ENCODE results near the gene SMARCD3. TPM values are rescaled to one million over a fixed set of nuclear protein-coding genes. Genes with fewer than 3 reads are reported as not detected.

SMARCD3 gene
- total RNA-seq, 1 experiment from 2014 or later: 27.8 TPM

- no peaks in the 10 kb centered on the region; the same call in 1 of the 2 replicates for H3K36me3 ChIP-seq (ENCODE audit: control insufficient read depth, insufficient read depth, low read length)
- no peaks in the 10 kb centered on the region for H3K9me3 ChIP-seq (ENCODE audit: control insufficient read depth, insufficient read depth, low read depth, low read length)
- ChIA-PET POLR2A (interaction anchor here (0.6 to 0.7 kb wide), 2 partner anchors 53 to 332 kb away, joined by 5 read pairs; no protein-coding TSS in a partner anchor), CTCF (interaction anchor here (0.6 to 1.0 kb wide), 4 partner anchors 11 to 216 kb away, joined by 3 to 6 read pairs (median 4); partner anchors contain the start of genes ABCF2 and CHPF2)
- intact Hi-C loops (cut with micrococcal nuclease; ENCODE audit: unreplicated experiment): no loop called here
- H3K4me3 ChIP-seq (ENCODE audit: low read depth in 2 of 2, low read length in 2 of 2): no peak overlapping the region
- in situ Hi-C loops (cut with HindIII; ENCODE audit: low pct_unique_long_range_greater_than_20kb, low sequenced_read_pairs): no loop called here
- H3K4me1 ChIP-seq (ENCODE audit: control insufficient read depth, insufficient read depth, low read length): peaks cover 24% of the 10 kb centered on the region
- no peaks in the 10 kb centered on the region for H3K27me3 ChIP-seq (ENCODE audit: control insufficient read depth, insufficient read depth, low read length)
- no peak for TF ChIP-seq CTCF (IDR thresholded peaks at IDR 0.05)
- TF ChIP-seq SIN3A (IDR thresholded peaks at IDR 0.05; ENCODE audit: borderline replicate concordance, insufficient read depth, low read depth, low read length): no peak
- no peak for TF ChIP-seq POLR2AphosphoS5 (IDR thresholded peaks at IDR 0.05; ENCODE audit: low read depth, low read length)
- DNase-seq (ENCODE audit: low read depth, low spot score): no peak
- no TSS peak for BruUV-seq (replicated peaks)
- H3K27ac ChIP-seq (ENCODE audit: low read length): no peak overlapping the region
- ATAC-seq: no peak
Measured at GRCh38 chr7:151243408-151244195, 4.9 kb downstream of the SMARCD3 start.

- TF ChIP-seq SIN3A (IDR thresholded peaks at IDR 0.05; ENCODE audit: borderline replicate concordance, insufficient read depth, low read depth, low read length) (no peak), REST (IDR thresholded peaks at IDR 0.05; ENCODE audit: insufficient read depth in 1 of 2, low read depth in 2 of 2, low read length in 1 of 2) (no peak), POLR2AphosphoS5 (IDR thresholded peaks at IDR 0.05; ENCODE audit: low read depth, low read length) (no peak), TCF7L2 (IDR thresholded peaks at IDR 0.05; ENCODE audit: low read depth, low read length) (no peak), CTCF (IDR thresholded peaks at IDR 0.05) (no peak)
- no TSS peak for BruUV-seq (replicated peaks)
- H3K27me3 ChIP-seq (ENCODE audit: control insufficient read depth, insufficient read depth, low read length): no peaks in the 10 kb centered on the region
- ChIA-PET POLR2A (interaction anchor here (0.6 kb wide), 1 partner anchor 331 kb away, joined by 5 read pairs; no protein-coding TSS in a partner anchor), CTCF (interaction anchor here (0.7 kb wide), 1 partner anchor 118 kb away, joined by 6 read pairs; no protein-coding TSS in a partner anchor)
- H3K27ac ChIP-seq (ENCODE audit: low read length): no peak overlapping the region
- no peaks in the 10 kb centered on the region; the same call in 1 of the 2 replicates for H3K36me3 ChIP-seq (ENCODE audit: control insufficient read depth, insufficient read depth, low read length)
- no peak overlapping the region for H3K4me3 ChIP-seq (ENCODE audit: low read depth in 2 of 2, low read length in 2 of 2)
- intact Hi-C loops (cut with micrococcal nuclease; ENCODE audit: unreplicated experiment) (no loop called here), in situ Hi-C loops (cut with HindIII; ENCODE audit: low pct_unique_long_range_greater_than_20kb, low sequenced_read_pairs) (no loop called here)
- no peak for ATAC-seq
- peaks cover 24% of the 10 kb centered on the region for H3K4me1 ChIP-seq (ENCODE audit: control insufficient read depth, insufficient read depth, low read length)
- no peaks in the 10 kb centered on the region for H3K9me3 ChIP-seq (ENCODE audit: control insufficient read depth, insufficient read depth, low read depth, low read length)
- no peak for DNase-seq (ENCODE audit: low read depth, low spot score)
Measured at GRCh38 chr7:151243045-151243349, 5.5 kb downstream of the SMARCD3 start.

Data from Panc1 (cell line).